Activated CD4-positive, alpha-beta memory T cell treated with anti-CD3 and anti-CD28 coated beads for 36 hours (primary cell): Measurements from ENCODE around the gene CDK9. TPM values are rescaled to one million over a fixed set of nuclear protein-coding genes. Genes with fewer than 3 reads are reported as not detected.
A peak's percentile ranks its signal among the peaks of the same experiment; 100 is the strongest.

Experiments used
- CTCF ChIA-PET: fragments of 350-600 bp; sonication (Branson Sonifier 250); formaldehyde crosslinking; loops from one replicate; lab custom pipeline; 2021; ENCODE audit warnings: antibody characterized with exemption, inconsistent platforms; lab: Charles Lee
- POLR2A ChIA-PET: fragments of 350-600 bp; sonication (Branson Sonifier 250); formaldehyde crosslinking; loops from one replicate; lab custom pipeline; 2021; ENCODE audit warnings: antibody characterized with exemption; lab: Charles Lee
- DNase-seq: peaks from one replicate; pipeline ENCODE4 v3.0.0-alpha.2; 2020
- H3K27ac Mint-ChIP-seq: one replicate; pipeline ENCODE4 v1.8.0; 2021; ENCODE audit warnings: mixed read lengths
- H3K27me3 Mint-ChIP-seq: one replicate; pipeline ENCODE4 v1.8.0; 2021; ENCODE audit warnings: mixed read lengths
- H3K36me3 Mint-ChIP-seq: one replicate; pipeline ENCODE4 v1.8.0; 2021; ENCODE audit warnings: mixed read lengths
- H3K4me1 Mint-ChIP-seq: one replicate; pipeline ENCODE4 v1.8.0; 2021; ENCODE audit warnings: low read depth, mixed read lengths
- H3K4me3 Mint-ChIP-seq: one replicate; pipeline ENCODE4 v1.8.0; 2021; ENCODE audit warnings: mild to moderate bottlenecking, mixed read lengths
- H3K9me3 Mint-ChIP-seq: one replicate; pipeline ENCODE4 v1.8.0; 2021; ENCODE audit warnings: mixed read lengths
- intact Hi-C: fragments of 100-400 bp; cut with micrococcal nuclease; formaldehyde crosslinking; loops from one replicate; pipeline ENCODE4 v1.15.1; 2023
- total RNA-seq, 2 experiments: library from RNA; stranded (reverse); gene quantifications; one replicate each; pipeline ENCODE4 v1.2.3, GENCODE V29; 2021

Gene CDK9
- total RNA-seq, 2 experiments from 2014 or later, result 99.4 to 99.6 TPM

GRCh38 chr9:127815512-127816361, 29.9 kb downstream of the CDK9 start:
- Mint-ChIP-seq H3K9me3 (no peaks in the 10 kb centered on the region), H3K27ac (no peak overlapping the region), H3K4me1 (no peaks in the 10 kb centered on the region), H3K36me3 (peaks cover 18% of the 10 kb centered on the region), H3K27me3 (no peaks in the 10 kb centered on the region), H3K4me3 (no peak overlapping the region)
- CTCF ChIA-PET, result no interaction called here
- DNase-seq, result no peak
- intact Hi-C loops, result no loop called here
- POLR2A ChIA-PET, result no interaction called here

- Mint-ChIP-seq H3K4me3 (no peak overlapping the region), H3K9me3 (no peaks in the 10 kb centered on the region), H3K36me3 (peaks cover 18% of the 10 kb centered on the region), H3K27ac (no peak overlapping the region), H3K4me1 (no peaks in the 10 kb centered on the region), H3K27me3 (no peaks in the 10 kb centered on the region)
- ChIA-PET CTCF (interaction anchor here (1.4 kb wide), 1 partner anchor 53 kb away, joined by 4 read pairs; no protein-coding TSS in a partner anchor), POLR2A (no interaction called here)
- DNase-seq, result no peak
- intact Hi-C loops, result no loop called here
Observed at GRCh38 chr9:127816362-127816725, 30.5 kb downstream of the CDK9 start.

- ChIA-PET CTCF (interaction anchor here (1.4 kb wide), 1 partner anchor 53 kb away, joined by 4 read pairs; no protein-coding TSS in a partner anchor), POLR2A (no interaction called here)
- no peaks in the 10 kb centered on the region for H3K4me1 Mint-ChIP-seq
- DNase-seq, result no peak
- no peak overlapping the region for H3K27ac Mint-ChIP-seq
- H3K27me3 Mint-ChIP-seq, result no peaks in the 10 kb centered on the region
- H3K4me3 Mint-ChIP-seq, result no peak overlapping the region
- intact Hi-C loops, result no loop called here
- H3K9me3 Mint-ChIP-seq, result no peaks in the 10 kb centered on the region
- H3K36me3 Mint-ChIP-seq, result peaks cover 18% of the 10 kb centered on the region
Observed at GRCh38 chr9:127816728-127817127, 30.9 kb downstream of the CDK9 start.

GRCh38 chr9:127817881-127818434, 32.1 kb downstream of the CDK9 start:
- intact Hi-C loops, result no loop called here
- H3K27me3 Mint-ChIP-seq, result no peaks in the 10 kb centered on the region
- DNase-seq, result no peak
- H3K4me1 Mint-ChIP-seq, result no peaks in the 10 kb centered on the region
- CTCF ChIA-PET, result interaction anchor here (1.4 to 1.7 kb wide), 2 partner anchors 52 kb away, joined by 4 to 5 read pairs; no protein-coding TSS in a partner anchor
- no peak overlapping the region for H3K4me3 Mint-ChIP-seq
- H3K27ac Mint-ChIP-seq, result peak overlapping the region; percentile 42
- peaks cover 17% of the 10 kb centered on the region for H3K36me3 Mint-ChIP-seq
- no peaks in the 10 kb centered on the region for H3K9me3 Mint-ChIP-seq
- POLR2A ChIA-PET, result no interaction called here

GRCh38 chr9:127818574-127818973, 32.7 kb downstream of the CDK9 start:
- CTCF ChIA-PET, result interaction anchor here (1.7 kb wide), 1 partner anchor 51 kb away, joined by 5 read pairs; no protein-coding TSS in a partner anchor
- Mint-ChIP-seq H3K9me3 (no peaks in the 10 kb centered on the region), H3K27me3 (no peaks in the 10 kb centered on the region), H3K36me3 (peaks cover 13% of the 10 kb centered on the region), H3K27ac (no peak overlapping the region), H3K4me1 (no peaks in the 10 kb centered on the region), H3K4me3 (no peak overlapping the region)
- POLR2A ChIA-PET, result no interaction called here
- intact Hi-C loops, result no loop called here
- DNase-seq, result no peak

GRCh38 chr9:127822108-127822507, 36.3 kb downstream of the CDK9 start:
- no peaks in the 10 kb centered on the region for H3K4me1 Mint-ChIP-seq
- CTCF ChIA-PET, result no interaction called here
- intact Hi-C loops, result no loop called here
- POLR2A ChIA-PET, result no interaction called here
- no peaks in the 10 kb centered on the region for H3K27me3 Mint-ChIP-seq
- DNase-seq, result no peak
- H3K9me3 Mint-ChIP-seq, result no peaks in the 10 kb centered on the region
- peaks cover 11% of the 10 kb centered on the region for H3K36me3 Mint-ChIP-seq
- H3K4me3 Mint-ChIP-seq, result no peak overlapping the region
- no peak overlapping the region for H3K27ac Mint-ChIP-seq

GRCh38 chr9:127825319-127826051, 39.7 kb downstream of the CDK9 start:
- POLR2A ChIA-PET, result interaction anchor here (0.6 kb wide), 1 partner anchor 51 kb away, joined by 3 read pairs; no protein-coding TSS in a partner anchor
- peaks cover 1% of the 10 kb centered on the region for H3K36me3 Mint-ChIP-seq
- H3K4me3 Mint-ChIP-seq, result no peak overlapping the region
- intact Hi-C loops, result no loop called here
- CTCF ChIA-PET, result interaction anchor here (0.6 to 1.3 kb wide), 2 partner anchors 91 to 224 kb away, joined by 3 to 4 read pairs; partner anchors contain the start of gene TOR2A
- DNase-seq, result no peak
- H3K4me1 Mint-ChIP-seq, result no peaks in the 10 kb centered on the region
- H3K27ac Mint-ChIP-seq, result no peak overlapping the region
- H3K9me3 Mint-ChIP-seq, result no peaks in the 10 kb centered on the region
- H3K27me3 Mint-ChIP-seq, result no peaks in the 10 kb centered on the region

- no peak for DNase-seq
- H3K27me3 Mint-ChIP-seq, result no peaks in the 10 kb centered on the region
- H3K9me3 Mint-ChIP-seq, result no peaks in the 10 kb centered on the region
- CTCF ChIA-PET, result interaction anchor here (0.6 to 0.9 kb wide), 2 partner anchors 16 to 223 kb away, joined by 3 read pairs; no protein-coding TSS in a partner anchor
- intact Hi-C loops, result no loop called here
- no peak overlapping the region for H3K4me3 Mint-ChIP-seq
- H3K36me3 Mint-ChIP-seq, result peaks cover 1% of the 10 kb centered on the region
- no peaks in the 10 kb centered on the region for H3K4me1 Mint-ChIP-seq
- POLR2A ChIA-PET, result no interaction called here
- no peak overlapping the region for H3K27ac Mint-ChIP-seq
Observed at GRCh38 chr9:127826253-127826913, 40.5 kb downstream of the CDK9 start.

- DNase-seq, result no peak
- no peak overlapping the region for H3K27ac Mint-ChIP-seq
- ChIA-PET POLR2A (interaction anchor here (0.6 kb wide), 1 partner anchor 32 kb away, joined by 3 read pairs; no protein-coding TSS in a partner anchor), CTCF (interaction anchor here (0.7 kb wide), 2 partner anchors 24 to 71 kb away, joined by 3 read pairs; no protein-coding TSS in a partner anchor)
- H3K36me3 Mint-ChIP-seq, result peaks cover 1% of the 10 kb centered on the region
- H3K4me3 Mint-ChIP-seq, result no peak overlapping the region
- no peaks in the 10 kb centered on the region for H3K27me3 Mint-ChIP-seq
- no peaks in the 10 kb centered on the region for H3K9me3 Mint-ChIP-seq
- H3K4me1 Mint-ChIP-seq, result peaks cover 8% of the 10 kb centered on the region
- intact Hi-C loops, result no loop called here
Observed at GRCh38 chr9:127828262-127829031, 42.6 kb downstream of the CDK9 start.

- Mint-ChIP-seq H3K4me3 (no peak overlapping the region), H3K9me3 (no peaks in the 10 kb centered on the region), H3K27ac (peak overlapping the region; percentile 23), H3K27me3 (no peaks in the 10 kb centered on the region), H3K4me1 (peaks cover 12% of the 10 kb centered on the region), H3K36me3 (peaks cover 1% of the 10 kb centered on the region)
- DNase-seq, result no peak
- intact Hi-C loops, result no loop called here
- ChIA-PET CTCF (interaction anchor here (0.7 kb wide), 2 partner anchors 23 to 72 kb away, joined by 3 read pairs; no protein-coding TSS in a partner anchor), POLR2A (no interaction called here)
Observed at GRCh38 chr9:127829205-127829906, 43.5 kb downstream of the CDK9 start.
